ENCODE results near the gene PRR23E.

The PRR23E gene

GRCh38 chr3:127174284-127174683 lies 18.6 kb upstream of the PRR23E start:
- Histone ChIP-seq H3K4me1 (ENCODE audit: insufficient read depth, low read length) (no peaks in the 10 kb centered on the region), H3K9ac (ENCODE audit: low read length) (no peak overlapping the region), H3K9me3 (ENCODE audit: low read length) (no peaks in the 10 kb centered on the region), H3K27me3 (ENCODE audit: control insufficient read depth in 1 of 2, insufficient read depth in 2 of 2, low read length in 2 of 2) (peaks cover 0 to 6% of the 10 kb centered on the region in 2 donors), H3K27ac (ENCODE audit: low read depth, low read length) (no peak overlapping the region), H3K4me3 (ENCODE audit: low read depth in 1 of 2, low read length in 2 of 2) (no peak overlapping the region), H3K36me3 (ENCODE audit: insufficient read depth, low read length) (no peaks in the 10 kb centered on the region)

- no peak overlapping the region for H3K27ac ChIP-seq (ENCODE audit: low read depth, low read length)
- peaks cover 0 to 6% of the 10 kb centered on the region in 2 donors for H3K27me3 ChIP-seq (ENCODE audit: control insufficient read depth in 1 of 2, insufficient read depth in 2 of 2, low read length in 2 of 2)
- H3K9me3 ChIP-seq (ENCODE audit: low read length) = no peaks in the 10 kb centered on the region
- no peak overlapping the region for H3K4me3 ChIP-seq (ENCODE audit: low read depth in 1 of 2, low read length in 2 of 2)
- no peaks in the 10 kb centered on the region for H3K36me3 ChIP-seq (ENCODE audit: insufficient read depth, low read length)
- no peaks in the 10 kb centered on the region for H3K4me1 ChIP-seq (ENCODE audit: insufficient read depth, low read length)
- H3K9ac ChIP-seq (ENCODE audit: low read length) = no peak overlapping the region
Measured at GRCh38 chr3:127174715-127175140, 18.2 kb upstream of the PRR23E start.

- Histone ChIP-seq H3K27ac (ENCODE audit: low read depth, low read length) (no peak overlapping the region), H3K4me3 (ENCODE audit: low read depth in 1 of 2, low read length in 2 of 2) (no peak overlapping the region), H3K4me1 (ENCODE audit: insufficient read depth, low read length) (no peaks in the 10 kb centered on the region), H3K27me3 (ENCODE audit: control insufficient read depth in 1 of 2, insufficient read depth in 2 of 2, low read length in 2 of 2) (peaks cover 0 to 6% of the 10 kb centered on the region in 2 donors), H3K9ac (ENCODE audit: low read length) (no peak overlapping the region), H3K9me3 (ENCODE audit: low read length) (no peaks in the 10 kb centered on the region), H3K36me3 (ENCODE audit: insufficient read depth, low read length) (no peaks in the 10 kb centered on the region)
Measured at GRCh38 chr3:127175272-127175671, 17.7 kb upstream of the PRR23E start.

GRCh38 chr3:127177226-127177625 lies 15.7 kb upstream of the PRR23E start:
- no peak overlapping the region for H3K4me3 ChIP-seq (ENCODE audit: low read depth in 1 of 2, low read length in 2 of 2)
- no peak overlapping the region for H3K9ac ChIP-seq (ENCODE audit: low read length)
- H3K36me3 ChIP-seq (ENCODE audit: insufficient read depth, low read length) = no peaks in the 10 kb centered on the region
- H3K27me3 ChIP-seq (ENCODE audit: control insufficient read depth in 1 of 2, insufficient read depth in 2 of 2, low read length in 2 of 2) = peaks cover 0 to 6% of the 10 kb centered on the region in 2 donors
- H3K4me1 ChIP-seq (ENCODE audit: insufficient read depth, low read length) = no peaks in the 10 kb centered on the region
- no peak overlapping the region for H3K27ac ChIP-seq (ENCODE audit: low read depth, low read length)
- no peaks in the 10 kb centered on the region for H3K9me3 ChIP-seq (ENCODE audit: low read length)

GRCh38 chr3:127180859-127181258 lies 12.1 kb upstream of the PRR23E start:
- Histone ChIP-seq H3K27ac (ENCODE audit: low read depth, low read length) (no peak overlapping the region), H3K9ac (ENCODE audit: low read length) (no peak overlapping the region), H3K36me3 (ENCODE audit: insufficient read depth, low read length) (no peaks in the 10 kb centered on the region), H3K27me3 (ENCODE audit: control insufficient read depth in 1 of 2, insufficient read depth in 2 of 2, low read length in 2 of 2) (no peaks in the 10 kb centered on the region), H3K4me1 (ENCODE audit: insufficient read depth, low read length) (no peaks in the 10 kb centered on the region), H3K4me3 (ENCODE audit: low read depth in 1 of 2, low read length in 2 of 2) (no peak overlapping the region), H3K9me3 (ENCODE audit: low read length) (no peaks in the 10 kb centered on the region)

- no peaks in the 10 kb centered on the region for H3K27me3 ChIP-seq (ENCODE audit: control insufficient read depth in 1 of 2, insufficient read depth in 2 of 2, low read length in 2 of 2)
Measured at GRCh38 chr3:127182431-127182830, 10.5 kb upstream of the PRR23E start.

GRCh38 chr3:127182848-127183714 lies 9.8 kb upstream of the PRR23E start:
- Histone ChIP-seq H3K27me3 (ENCODE audit: control insufficient read depth in 1 of 2, insufficient read depth in 2 of 2, low read length in 2 of 2) (no peaks in the 10 kb centered on the region), H3K4me3 (ENCODE audit: low read depth in 1 of 2, low read length in 2 of 2) (no peak overlapping the region), H3K4me1 (ENCODE audit: insufficient read depth, low read length) (no peaks in the 10 kb centered on the region), H3K36me3 (ENCODE audit: insufficient read depth, low read length) (no peaks in the 10 kb centered on the region), H3K9ac (ENCODE audit: low read length) (no peak overlapping the region), H3K27ac (ENCODE audit: low read depth, low read length) (no peak overlapping the region), H3K9me3 (ENCODE audit: low read length) (no peaks in the 10 kb centered on the region)

More at GRCh38 chr3:127182431-127182830, 10.5 kb upstream of the PRR23E start:
- Histone ChIP-seq H3K27ac (ENCODE audit: low read depth, low read length) (no peak overlapping the region), H3K36me3 (ENCODE audit: insufficient read depth, low read length) (no peaks in the 10 kb centered on the region), H3K4me1 (ENCODE audit: insufficient read depth, low read length) (no peaks in the 10 kb centered on the region), H3K9ac (ENCODE audit: low read length) (no peak overlapping the region), H3K4me3 (ENCODE audit: low read depth in 1 of 2, low read length in 2 of 2) (no peak overlapping the region), H3K9me3 (ENCODE audit: low read length) (no peaks in the 10 kb centered on the region)

GRCh38 chr3:127183931-127184869 lies 8.7 kb upstream of the PRR23E start:
- H3K9me3 ChIP-seq (ENCODE audit: low read length) = no peaks in the 10 kb centered on the region

GRCh38 chr3:127184870-127185216 lies 8.1 kb upstream of the PRR23E start:
- no peak overlapping the region for H3K27ac ChIP-seq (ENCODE audit: low read depth, low read length)
- H3K4me1 ChIP-seq (ENCODE audit: insufficient read depth, low read length) = no peaks in the 10 kb centered on the region
- no peaks in the 10 kb centered on the region for H3K27me3 ChIP-seq (ENCODE audit: control insufficient read depth in 1 of 2, insufficient read depth in 2 of 2, low read length in 2 of 2)
- no peak overlapping the region for H3K4me3 ChIP-seq (ENCODE audit: low read depth in 1 of 2, low read length in 2 of 2)
- H3K9ac ChIP-seq (ENCODE audit: low read length) = no peak overlapping the region
- H3K9me3 ChIP-seq (ENCODE audit: low read length) = no peaks in the 10 kb centered on the region
- H3K36me3 ChIP-seq (ENCODE audit: insufficient read depth, low read length) = no peaks in the 10 kb centered on the region

More at GRCh38 chr3:127183931-127184869, 8.7 kb upstream of the PRR23E start:
- Histone ChIP-seq H3K9ac (ENCODE audit: low read length) (no peak overlapping the region), H3K4me3 (ENCODE audit: low read depth in 1 of 2, low read length in 2 of 2) (no peak overlapping the region), H3K36me3 (ENCODE audit: insufficient read depth, low read length) (no peaks in the 10 kb centered on the region), H3K4me1 (ENCODE audit: insufficient read depth, low read length) (no peaks in the 10 kb centered on the region), H3K27ac (ENCODE audit: low read depth, low read length) (no peak overlapping the region), H3K27me3 (ENCODE audit: control insufficient read depth in 1 of 2, insufficient read depth in 2 of 2, low read length in 2 of 2) (no peaks in the 10 kb centered on the region)

GRCh38 chr3:127185268-127185667 lies 7.7 kb upstream of the PRR23E start:
- H3K27ac ChIP-seq (ENCODE audit: low read depth, low read length) = no peak overlapping the region
- H3K9me3 ChIP-seq (ENCODE audit: low read length) = no peaks in the 10 kb centered on the region
- no peaks in the 10 kb centered on the region for H3K27me3 ChIP-seq (ENCODE audit: control insufficient read depth in 1 of 2, insufficient read depth in 2 of 2, low read length in 2 of 2)
- H3K36me3 ChIP-seq (ENCODE audit: insufficient read depth, low read length) = no peaks in the 10 kb centered on the region
- no peak overlapping the region for H3K9ac ChIP-seq (ENCODE audit: low read length)
- no peak overlapping the region for H3K4me3 ChIP-seq (ENCODE audit: low read depth in 1 of 2, low read length in 2 of 2)
- H3K4me1 ChIP-seq (ENCODE audit: insufficient read depth, low read length) = no peaks in the 10 kb centered on the region

GRCh38 chr3:127185962-127186674 lies 6.8 kb upstream of the PRR23E start:
- Histone ChIP-seq H3K27ac (ENCODE audit: low read depth, low read length) (no peak overlapping the region), H3K4me3 (ENCODE audit: low read depth in 1 of 2, low read length in 2 of 2) (no peak overlapping the region), H3K36me3 (ENCODE audit: insufficient read depth, low read length) (no peaks in the 10 kb centered on the region), H3K9ac (ENCODE audit: low read length) (no peak overlapping the region), H3K27me3 (ENCODE audit: control insufficient read depth in 1 of 2, insufficient read depth in 2 of 2, low read length in 2 of 2) (no peaks in the 10 kb centered on the region), H3K9me3 (ENCODE audit: low read length) (no peaks in the 10 kb centered on the region), H3K4me1 (ENCODE audit: insufficient read depth, low read length) (no peaks in the 10 kb centered on the region)

All from muscle layer of colon (tissue), 2 donors.